Spleen (tissue), 11 donors: ENCODE data around the gene PRPF19. TPM values are rescaled to one million over a fixed set of nuclear protein-coding genes. Genes with fewer than 3 reads are reported as not detected.
A peak's percentile ranks its signal among the peaks of the same experiment; 100 is the strongest.

Experiments used
- DNase-seq: peaks from one replicate; pipeline ENCODE4 v3.0.0-alpha.2; 2020
- H3K27ac ChIP-seq, 8 donors: fragments of 200-600 bp; sonication (generic) in 7 of 8; 1 replicate in 4 of 8; 2 replicates in 4 of 8; pipeline versions ENCODE4 v1.5.0 to v1.8.0; 2016 to 2021; ENCODE audit warnings: inconsistent platforms in 4 of 8, mild to moderate bottlenecking in 4 of 8, moderate library complexity in 1 of 8
- H3K27me3 ChIP-seq, 7 donors: fragments of 200-600 bp; sonication (generic) in 6 of 7; replicated peaks in 1 of 7; 1 replicate in 4 of 7; 2 replicates in 3 of 7; pipeline versions ENCODE4 v1.5.0 to v1.8.0; 2016 to 2021; ENCODE audit warnings: inconsistent platforms in 3 of 7, mild to moderate bottlenecking in 1 of 7
- H3K36me3 ChIP-seq, 6 donors: fragments of 200-600 bp; sonication (generic) in 5 of 6; 1 replicate in 4 of 6; 2 replicates in 2 of 6; pipeline versions ENCODE4 v1.5.0 to v1.8.0; 2016 to 2021; ENCODE audit warnings: inconsistent platforms in 2 of 6
- H3K4me1 ChIP-seq, 6 donors: fragments of 200-600 bp; sonication (generic) in 5 of 6; 1 replicate in 3 of 6; 2 replicates in 3 of 6; pipeline versions ENCODE4 v1.5.0 to v1.8.0; 2016 to 2021; ENCODE audit warnings: inconsistent platforms in 3 of 6
- H3K4me3 ChIP-seq, 8 donors: fragments of 200-600 bp; sonication (generic) in 7 of 8; 1 replicate in 4 of 8; 2 replicates in 4 of 8; pipeline versions ENCODE4 v1.5.0 to v1.8.0; 2016 to 2021; ENCODE audit warnings: inconsistent platforms in 4 of 8, mild to moderate bottlenecking in 4 of 8, moderate library complexity in 2 of 8
- H3K9me3 ChIP-seq, 8 donors: fragments of 200-600 bp; sonication (generic) in 7 of 8; 1 replicate in 4 of 8; 2 replicates in 4 of 8; pipeline versions ENCODE4 v1.5.0 to v1.8.0; 2016 to 2021; ENCODE audit warnings: inconsistent platforms in 4 of 8
- CTCF ChIP-seq, 11 experiments: fragments of 200-600 bp in 7 of 11; fragments of 450-650 bp in 4 of 11; sonication (generic) in 4 of 11; IDR thresholded peaks in 8 of 11; conservative IDR thresholded peaks in 3 of 11; 1 replicate in 7 of 11; 2 replicates in 4 of 11; pipeline versions ENCODE4 v1.4.0 to v1.8.0; 2016 to 2021; ENCODE audit warnings: antibody characterized with exemption in 11 of 11, inconsistent platforms in 4 of 11, mild to moderate bottlenecking in 1 of 11
- POLR2A ChIP-seq, 3 donors: fragments of 450-650 bp; IDR thresholded peaks; one replicate each; pipeline ENCODE4 v1.5.1; 2017; ENCODE audit warnings: antibody characterized with exemption in 3 of 3, mild to moderate bottlenecking in 1 of 3
- POLR2AphosphoS5 ChIP-seq, 3 donors: sonication (generic); formaldehyde crosslinking; IDR thresholded peaks; one replicate each; pipeline ENCODE4 v1.5.1; 2017; ENCODE audit warnings: antibody characterized with exemption in 3 of 3
- WGBS, 5 donors: extraction: QIAGEN DNeasy Blood & Tissue Kit in 3 of 5; methylation state at CpG; one replicate each; pipeline versions ENCODE4 v1.1.5 to v1.1.7; 2013 to 2018; 5-methylcytosine and 5-hydroxymethylcytosine counted together
- intact Hi-C: fragments of 100-400 bp; cut with DNase I; formaldehyde crosslinking; loops from one replicate; pipeline ENCODE4 v1.15.0; 2023; ENCODE audit warnings: low total_unique reads
- polyA plus RNA-seq, 3 donors: library from polyadenylated mRNA; stranded (reverse); fragments of 200-250 nt; gene quantifications; one replicate each; pipeline ENCODE4 v1.2.1, GENCODE V29; 2013
- total RNA-seq, 7 donors: library from RNA; depleted of rRNA in 3 of 7; stranded (reverse); fragments of >200 nt in 3 of 7; fragmentation: NEBNext Ultra II Directional in 4 of 7; extraction: Animal tissue kit (Norgen Biotek cat#: 25700) in 4 of 7; gene quantifications; one replicate each; pipeline versions ENCODE4 v1.1.0 to v1.2.1, GENCODE V29; 2016 to 2021
- donor health status: healthy with polysubstance abuse.
- donor health status: DM: no; HTN: no; CAD: no; lungs with moderate emphysema.
- donor health status: DM: no; HTN: no; CAD: no.
- donor health status: Bipolar disorder and iron deficiency.
- donor health status: healthy.
- donor health status: DM: no; HTN: no; CAD: no.
- donor health status: DM: yes; HTN: yes; CAD: no.

Gene PRPF19
- total and polyA plus RNA-seq, 10 donors, result 58.7 to 81.1 (median 70.1) TPM

GRCh38 chr11:60933416-60934123, 27.2 kb upstream of the PRPF19 start:
- H3K4me1 ChIP-seq, result peaks cover 0 to 59% (median 28%) of the 10 kb centered on the region in 6 donors
- H3K27ac ChIP-seq, result peak overlapping the region in 5 of 8 donors; percentile 19 to 78 (median 76)
- 86 to 94% (median 91%) methylated on average over 23 to 37 of the region's 37 CpGs for WGBS, 5 donors
- intact Hi-C loops, result no loop called here
- DNase-seq, result peak; percentile 79
- H3K36me3 ChIP-seq, result peaks cover 0 to 29% (median 18%) of the 10 kb centered on the region in 6 donors
- H3K4me3 ChIP-seq, result no peak overlapping the region
- no peaks in the 10 kb centered on the region for H3K9me3 ChIP-seq
- H3K27me3 ChIP-seq, result no peaks in the 10 kb centered on the region
- TF ChIP-seq POLR2A (IDR thresholded peaks at IDR 0.05) (no peak), POLR2AphosphoS5 (IDR thresholded peaks at IDR 0.05) (peak; percentile 51 to 76 (median 57)), CTCF (IDR thresholded peaks at IDR 0.05 in 8 of 11, conservative IDR thresholded peaks at IDR 0.05 in 3 of 11) (no peak)

- peak; percentile 69 for DNase-seq
- no peaks in the 10 kb centered on the region for H3K9me3 ChIP-seq
- peak overlapping the region in 5 of 8 donors; percentile 52 to 78 (median 76) for H3K27ac ChIP-seq
- TF ChIP-seq POLR2AphosphoS5 (IDR thresholded peaks at IDR 0.05) (peak in 2 of 3 donors; percentile 37 to 38), POLR2A (IDR thresholded peaks at IDR 0.05) (peak in 1 of 3 donors; percentile 6), CTCF (IDR thresholded peaks at IDR 0.05 in 8 of 11, conservative IDR thresholded peaks at IDR 0.05 in 3 of 11) (no peak)
- H3K4me3 ChIP-seq, result peak overlapping the region in 1 of 8 donors; percentile 4
- H3K36me3 ChIP-seq, result peaks cover 0 to 21% (median 11%) of the 10 kb centered on the region in 6 donors
- intact Hi-C loops, result no loop called here
- 61 to 73% (median 67%) methylated on average over 5 of the region's 5 CpGs for WGBS, 5 donors
- no peaks in the 10 kb centered on the region for H3K27me3 ChIP-seq
- peaks cover 0 to 56% (median 27%) of the 10 kb centered on the region in 6 donors for H3K4me1 ChIP-seq
Measured at GRCh38 chr11:60932605-60933356, 26.4 kb upstream of the PRPF19 start.

- H3K27ac ChIP-seq, result peak overlapping the region in 7 of 8 donors; percentile 40 to 78 (median 71)
- peaks cover 0 to 12% (median 5%) of the 10 kb centered on the region in 6 donors for H3K36me3 ChIP-seq
- DNase-seq, result peak; percentile 92
- WGBS, 5 donors, result 57 to 79% (median 74%) methylated on average over 9 of the region's 9 CpGs
- intact Hi-C loops, result no loop called here
- peaks cover 0 to 48% (median 24%) of the 10 kb centered on the region in 6 donors for H3K4me1 ChIP-seq
- peaks cover 0 to 4% (median 0%) of the 10 kb centered on the region in 7 donors for H3K27me3 ChIP-seq
- peak overlapping the region in 1 of 8 donors; percentile 4 for H3K4me3 ChIP-seq
- H3K9me3 ChIP-seq, result no peaks in the 10 kb centered on the region
- no peak for TF ChIP-seq POLR2A (IDR thresholded peaks at IDR 0.05)
- no peak for TF ChIP-seq CTCF (IDR thresholded peaks at IDR 0.05 in 8 of 11, conservative IDR thresholded peaks at IDR 0.05 in 3 of 11)
- peak; percentile 76 to 81 (median 80) for TF ChIP-seq POLR2AphosphoS5 (IDR thresholded peaks at IDR 0.05)
Measured at GRCh38 chr11:60931917-60932316, 25.5 kb upstream of the PRPF19 start.
